Activated CD4-positive, CD25-positive, alpha-beta regulatory T cell treated with anti-CD3 and anti-CD28 coated beads, Interleukin-2, amount 50 U/mL, for 72 hours (primary cell): ENCODE data around the gene DAAM2.

ENCODE experiments used
- DNase-seq: peaks from one replicate; pipeline ENCODE4 v3.0.0; 2021

The DAAM2 gene

DNA sequence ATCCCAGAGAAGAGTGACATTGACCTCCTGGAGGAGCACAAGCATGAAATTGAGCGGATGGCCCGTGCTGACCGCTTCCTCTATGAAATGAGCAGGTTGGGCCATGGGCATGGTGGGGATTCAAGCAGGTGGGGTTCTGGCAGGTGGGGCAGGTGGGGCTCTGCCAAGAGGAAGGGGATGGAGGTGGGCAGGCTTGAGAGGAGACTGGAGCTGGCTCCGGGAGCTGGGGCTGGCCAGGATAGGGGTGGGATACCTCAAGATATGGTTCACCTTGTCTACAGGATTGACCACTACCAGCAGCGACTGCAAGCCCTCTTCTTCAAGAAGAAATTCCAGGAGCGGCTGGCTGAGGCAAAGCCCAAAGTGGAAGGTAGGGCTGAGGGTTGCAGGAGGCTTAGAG lies 99.2 kb downstream of the DAAM2 start:
- no peak for DNase-seq

DNA sequence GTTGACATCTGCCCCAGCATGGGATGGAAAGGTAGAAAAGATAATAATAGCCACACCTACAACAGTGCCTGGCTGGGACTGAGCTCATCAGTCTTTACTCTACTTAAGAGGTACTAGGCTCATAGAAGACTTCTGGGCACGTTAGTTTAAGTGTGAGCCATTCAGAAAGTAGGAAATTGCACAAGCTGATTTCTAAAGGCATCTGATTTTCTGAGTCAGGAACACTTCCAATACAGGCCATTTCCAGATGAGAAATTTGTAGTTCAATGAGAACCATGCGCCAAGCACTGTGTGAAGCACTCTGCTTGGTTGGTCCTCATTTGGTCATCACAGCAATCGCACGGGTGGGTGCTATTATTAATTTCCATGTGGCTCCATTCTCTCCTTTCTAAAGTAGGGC lies 99.8 kb downstream of the DAAM2 start:
- DNase-seq: no peak

GRCh38 chr6:39892490-39893129 lies 100.4 kb downstream of the DAAM2 start:
- no peak for DNase-seq

GRCh38 chr6:39893286-39893685 lies 101.1 kb downstream of the DAAM2 start:
- no peak for DNase-seq

- no peak for DNase-seq
These were observed 104.5 kb downstream of the DAAM2 start for GRCh38 chr6:39896701-39897100.

DNA sequence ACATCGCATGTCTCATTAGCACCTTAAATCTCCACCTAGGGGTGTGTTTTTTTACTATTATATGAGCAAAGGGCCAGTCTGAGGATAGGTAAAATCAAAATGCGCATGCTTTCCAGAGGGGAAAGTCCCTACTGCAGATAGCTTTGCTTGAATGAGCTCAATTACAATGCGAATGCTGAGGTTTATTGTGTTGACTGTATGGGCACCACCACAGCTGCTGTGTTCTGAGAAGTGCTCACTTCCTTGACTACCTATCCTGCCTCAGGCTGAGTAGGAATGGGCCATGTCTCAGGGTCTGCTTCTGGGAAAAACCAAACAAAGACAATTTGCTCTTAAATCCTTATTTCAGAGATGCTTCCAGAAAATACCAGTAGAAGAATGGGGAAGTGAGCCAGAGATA lies 105.5 kb downstream of the DAAM2 start:
- DNase-seq: no peak

DNA sequence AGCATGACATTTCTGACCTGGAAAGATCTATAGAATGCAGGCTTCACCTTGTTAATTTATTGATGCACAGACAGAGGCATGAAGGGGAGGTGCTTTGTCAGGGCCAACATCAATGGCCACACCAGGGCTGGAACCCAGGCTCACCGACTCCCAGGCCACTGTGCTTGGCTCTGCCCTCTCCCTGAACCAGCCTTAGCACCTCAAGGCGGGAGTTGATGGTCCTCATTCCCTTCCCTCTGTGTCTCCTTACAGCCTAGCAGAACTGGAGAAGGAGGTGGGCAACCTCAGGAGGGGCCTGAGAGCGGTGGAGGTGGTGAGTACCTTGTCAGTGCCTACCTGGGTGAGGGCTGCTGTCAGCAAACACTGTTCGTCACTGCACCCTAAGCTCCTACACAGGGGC lies 106.4 kb downstream of the DAAM2 start:
- DNase-seq: no peak

DNA sequence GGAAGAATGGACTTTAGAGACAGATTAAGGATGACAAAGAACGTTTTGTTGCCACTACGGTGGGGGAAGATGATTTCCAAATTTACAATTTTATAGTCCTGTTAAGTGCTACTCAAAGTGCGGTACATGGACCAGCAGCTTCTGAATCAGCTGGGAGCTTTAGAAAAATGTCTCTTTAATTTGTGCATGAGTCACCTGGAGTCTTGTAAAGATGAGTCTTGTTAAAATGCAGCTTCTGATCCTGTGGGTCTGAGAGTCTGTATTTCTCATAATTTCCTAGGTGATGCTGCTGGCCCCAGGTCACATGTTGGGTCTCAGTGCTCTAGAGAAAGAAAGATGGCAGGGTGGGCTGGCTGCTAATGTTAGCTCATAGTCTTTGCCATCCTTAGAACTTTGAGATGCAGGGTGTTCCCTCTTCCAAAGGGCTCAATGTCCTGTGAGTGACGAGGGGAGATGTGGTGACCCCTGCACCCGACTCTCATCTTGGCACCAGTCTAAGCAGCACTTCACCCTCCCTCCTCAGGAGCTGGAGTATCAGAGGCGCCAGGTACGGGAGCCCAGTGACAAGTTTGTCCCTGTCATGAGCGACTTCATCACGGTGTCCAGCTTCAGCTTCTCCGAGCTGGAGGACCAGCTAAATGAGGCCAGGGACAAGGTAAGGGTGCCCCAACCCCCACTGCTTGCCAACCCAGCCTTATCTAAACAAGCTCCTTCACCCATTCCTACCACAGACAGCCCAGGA lies 107.5 kb downstream of the DAAM2 start:
- no peak for DNase-seq

GRCh38 chr6:39901116-39901655 lies 109.0 kb downstream of the DAAM2 start:
- no peak for DNase-seq

DNA sequence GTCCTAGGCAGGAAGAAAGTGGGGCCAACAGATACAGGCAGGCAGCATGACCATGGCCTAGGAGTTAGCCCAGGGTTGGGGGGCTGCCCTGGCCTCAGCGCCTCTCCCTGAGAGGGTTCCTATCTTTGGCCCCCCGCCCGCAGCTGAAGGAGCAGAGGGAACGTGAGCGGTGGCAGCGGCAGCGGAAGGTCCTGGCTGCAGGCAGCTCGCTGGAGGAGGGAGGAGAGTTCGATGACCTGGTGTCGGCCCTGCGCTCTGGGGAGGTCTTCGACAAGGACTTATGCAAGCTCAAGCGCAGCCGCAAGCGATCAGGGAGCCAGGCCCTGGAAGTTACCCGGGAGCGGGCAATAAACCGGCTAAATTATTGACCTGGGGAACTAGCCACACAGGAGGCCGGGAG lies 109.5 kb downstream of the DAAM2 start:
- DNase-seq: no peak

GRCh38 chr6:39902136-39902535 lies 110.0 kb downstream of the DAAM2 start:
- no peak for DNase-seq

- no peak for DNase-seq
These were observed 110.8 kb downstream of the DAAM2 start for GRCh38 chr6:39902786-39903465.

- DNase-seq: no peak
These were observed 111.5 kb downstream of the DAAM2 start for GRCh38 chr6:39903656-39904055.

DNA sequence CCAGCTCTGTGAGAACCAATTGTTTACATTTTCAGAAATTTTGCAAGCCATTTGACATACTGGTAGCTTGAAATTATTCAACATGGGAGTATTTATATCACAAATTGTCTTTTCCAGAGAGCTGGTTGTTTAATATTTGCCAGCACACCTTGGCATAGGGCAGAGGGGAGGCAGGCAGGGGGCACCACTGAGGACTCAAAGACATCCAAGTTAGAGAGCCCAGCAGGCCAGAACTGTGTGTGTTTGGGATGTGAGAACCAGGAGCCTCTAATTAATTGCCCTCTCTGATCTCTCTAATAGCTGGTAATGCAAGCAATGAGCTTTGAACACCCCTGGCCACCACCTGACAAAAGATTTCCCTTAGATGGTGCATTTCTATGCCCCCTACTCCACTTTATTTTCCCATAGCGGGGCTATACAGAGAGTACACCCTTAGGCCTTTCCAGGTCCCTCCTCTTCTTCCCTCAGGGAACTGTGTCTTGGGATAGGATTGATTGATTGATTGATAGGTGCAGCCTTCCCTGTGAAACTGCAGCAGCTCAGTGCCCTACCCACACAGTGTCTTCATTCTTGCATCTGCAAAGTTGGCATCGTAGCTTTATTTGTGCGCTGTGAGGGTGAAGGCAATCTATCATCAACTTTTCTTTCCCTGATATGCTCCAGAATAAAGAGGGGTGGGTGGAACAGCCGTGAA lies 112.9 kb downstream of the DAAM2 start:
- no peak for DNase-seq

DNA sequence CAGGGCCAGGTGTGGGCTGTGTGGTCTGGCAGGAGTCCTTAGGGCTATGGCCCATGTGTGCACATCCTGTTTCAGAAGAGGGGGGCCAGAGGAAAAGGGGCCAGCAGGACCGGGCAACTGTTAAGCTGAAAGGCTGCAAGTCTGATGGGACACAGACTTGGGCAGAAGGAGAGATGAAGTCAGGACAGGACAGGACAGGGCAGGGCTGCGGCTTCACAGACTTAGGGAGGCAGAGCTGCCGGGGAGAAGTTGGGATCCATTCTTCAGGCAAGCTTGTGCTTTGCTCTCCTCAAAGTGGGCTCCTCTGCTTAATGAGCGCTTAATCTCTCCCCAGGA lies 113.4 kb downstream of the DAAM2 start:
- no peak for DNase-seq

GRCh38 chr6:39906318-39906761 lies 114.2 kb downstream of the DAAM2 start:
- DNase-seq: no peak

GRCh38 chr6:39907871-39908575 lies 115.8 kb downstream of the DAAM2 start:
- no peak for DNase-seq

- no peak for DNase-seq
These were observed 116.8 kb downstream of the DAAM2 start for GRCh38 chr6:39908838-39909583.

GRCh38 chr6:39909701-39910100 lies 117.5 kb downstream of the DAAM2 start:
- DNase-seq: no peak

GRCh38 chr6:39910164-39910563 lies 118.0 kb downstream of the DAAM2 start:
- no peak for DNase-seq

DNA sequence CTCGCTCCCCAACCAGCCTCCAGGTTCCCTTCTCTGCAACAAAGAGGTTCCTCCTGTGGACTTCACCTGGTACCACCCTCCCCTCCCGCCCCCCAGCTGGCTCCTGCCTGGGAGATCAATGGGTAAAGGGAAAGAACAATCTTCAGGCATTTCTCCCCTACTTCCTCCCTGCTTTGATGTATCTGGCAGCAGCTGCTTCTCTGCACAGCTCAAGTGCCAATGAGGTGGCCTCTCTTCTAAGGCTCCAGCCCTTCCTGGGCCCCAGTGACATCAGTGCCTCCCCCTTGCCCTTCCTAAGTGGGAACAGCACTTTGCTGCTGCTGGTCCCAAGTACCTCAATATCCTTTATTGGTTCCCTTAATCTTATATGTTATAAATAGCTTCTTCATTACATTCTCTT lies 118.6 kb downstream of the DAAM2 start:
- DNase-seq: no peak
